Measurements from ENCODE around the gene HSD17B12.

HSD17B12 gene

GRCh38 chr11:43689167-43689566 is 8.6 kb downstream of the HSD17B12 start:
- no peak for DNase-seq

DNA sequence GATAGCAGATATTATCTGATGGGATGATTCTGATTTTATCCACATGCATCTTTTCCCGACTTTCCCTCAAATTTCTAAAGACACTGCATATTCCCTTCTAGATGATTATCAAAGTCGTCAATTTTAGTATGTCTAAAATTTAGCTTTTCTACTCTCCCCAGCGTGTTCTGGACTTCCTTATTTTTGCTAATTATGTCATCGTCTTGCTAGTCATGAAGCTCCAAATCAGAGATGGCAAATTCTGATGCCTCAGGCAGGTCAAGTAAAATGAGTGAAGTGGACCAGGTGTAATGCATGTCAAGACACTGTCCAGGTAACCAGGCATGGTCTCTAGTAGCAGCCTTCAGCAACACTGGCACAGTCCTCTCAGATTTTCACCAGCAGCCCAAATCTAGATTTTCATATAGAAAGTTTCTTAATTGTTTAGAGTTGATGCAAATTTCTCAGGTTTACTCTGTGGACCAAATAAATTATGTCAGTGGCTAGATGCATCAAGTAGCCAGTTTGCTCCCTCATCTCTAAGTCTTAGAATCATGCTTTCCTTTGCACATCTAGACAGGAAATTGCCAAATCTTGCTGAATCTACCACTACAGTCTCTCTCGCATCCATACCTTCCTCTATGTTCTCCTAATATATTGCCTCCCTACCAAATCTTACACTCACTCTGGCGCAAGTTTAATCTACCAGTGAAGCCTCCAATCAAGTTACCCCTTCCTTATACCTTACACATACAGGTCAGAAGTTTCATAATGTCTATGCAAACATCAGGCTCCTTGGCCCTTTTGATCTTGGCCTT is 10.6 kb downstream of the HSD17B12 start:
- DNase-seq: no peak

DNA sequence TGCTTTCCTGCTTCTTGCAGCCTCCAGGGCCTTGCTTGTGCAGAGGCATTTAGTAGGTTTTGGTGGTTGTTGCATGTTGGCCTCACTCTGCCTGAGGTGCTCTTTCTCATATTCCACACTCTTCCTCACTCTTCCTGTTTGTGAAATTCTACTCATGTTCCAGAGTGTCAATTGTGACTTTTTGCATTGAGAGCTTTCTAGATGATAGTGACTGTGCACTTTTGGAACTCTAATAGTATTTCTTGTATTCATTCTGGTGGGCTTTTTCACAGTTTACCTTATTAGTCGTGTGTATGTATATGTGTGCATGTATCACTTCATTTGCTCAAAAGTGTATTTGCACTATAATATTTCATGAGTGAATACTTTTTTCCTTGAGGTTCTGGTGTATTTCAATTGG is 11.3 kb downstream of the HSD17B12 start:
- DNase-seq: no peak

DNA sequence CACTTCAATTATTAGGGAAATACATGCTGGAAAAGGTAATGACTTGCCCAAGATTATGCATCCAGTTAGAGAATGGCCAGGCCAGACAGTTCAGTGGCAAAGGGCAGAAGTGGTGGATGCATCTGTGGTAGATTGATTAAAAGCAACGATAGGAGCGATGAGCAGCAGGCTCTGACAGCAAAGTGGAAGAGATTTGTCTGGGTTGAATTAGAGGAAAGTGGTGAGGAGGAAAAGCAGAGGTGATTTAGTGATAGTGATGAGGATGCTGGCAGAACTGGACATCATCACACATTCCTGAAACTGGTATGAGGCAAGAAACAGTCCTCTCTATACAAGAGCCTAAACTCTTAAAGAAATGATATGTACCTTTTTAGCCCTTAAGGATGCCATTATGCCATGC is 12.5 kb downstream of the HSD17B12 start:
- DNase-seq: no peak

GRCh38 chr11:43693731-43694130 is 13.2 kb downstream of the HSD17B12 start:
- DNase-seq: no peak

GRCh38 chr11:43694477-43694876 is 13.9 kb downstream of the HSD17B12 start:
- no peak for DNase-seq

DNA sequence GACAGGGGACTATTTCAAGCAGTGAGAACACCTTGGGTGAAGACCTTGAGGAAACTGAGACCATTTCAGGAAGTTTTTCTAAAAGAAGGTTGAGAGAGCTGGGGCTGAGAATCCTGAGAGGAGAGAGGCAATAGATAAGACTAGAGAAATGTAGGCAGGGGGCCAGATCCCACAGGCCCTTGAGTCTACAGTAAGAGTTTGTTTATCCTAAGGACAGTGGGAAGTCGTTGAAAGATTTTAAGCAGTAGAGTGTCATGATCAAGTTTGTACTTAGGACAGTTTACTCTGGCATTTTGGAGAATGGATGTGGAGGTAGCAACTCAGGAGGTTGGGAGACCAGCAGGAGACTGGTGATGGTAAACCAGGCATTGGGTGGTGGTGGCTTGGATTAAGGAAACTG is 17.1 kb downstream of the HSD17B12 start:
- no peak for DNase-seq

GRCh38 chr11:43699870-43700269 is 19.3 kb downstream of the HSD17B12 start:
- DNase-seq: no peak

DNA sequence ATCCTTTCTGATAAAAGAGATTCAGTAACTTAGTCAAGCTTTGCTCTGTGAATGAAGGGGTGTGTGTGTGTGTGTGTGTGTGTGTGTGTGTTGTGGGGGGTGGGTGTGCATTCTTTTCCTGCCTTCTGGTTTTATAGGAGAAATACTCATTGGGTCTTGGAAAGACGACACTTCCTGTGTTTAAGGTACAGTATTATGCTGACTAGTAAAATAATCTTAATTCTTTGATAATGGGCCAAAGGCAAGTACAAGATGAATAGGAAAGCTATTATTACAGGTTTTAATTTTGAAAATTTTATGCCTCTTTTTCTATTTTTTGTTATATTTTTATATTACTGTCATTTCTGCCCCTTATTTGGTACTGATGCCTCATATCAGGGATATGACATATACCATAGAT is 26.1 kb downstream of the HSD17B12 start:
- no peak for DNase-seq

- no peak for DNase-seq
Measured at GRCh38 chr11:43708776-43709175, 28.2 kb downstream of the HSD17B12 start.

- DNase-seq: no peak
Measured at GRCh38 chr11:43709689-43710088, 29.2 kb downstream of the HSD17B12 start.

DNA sequence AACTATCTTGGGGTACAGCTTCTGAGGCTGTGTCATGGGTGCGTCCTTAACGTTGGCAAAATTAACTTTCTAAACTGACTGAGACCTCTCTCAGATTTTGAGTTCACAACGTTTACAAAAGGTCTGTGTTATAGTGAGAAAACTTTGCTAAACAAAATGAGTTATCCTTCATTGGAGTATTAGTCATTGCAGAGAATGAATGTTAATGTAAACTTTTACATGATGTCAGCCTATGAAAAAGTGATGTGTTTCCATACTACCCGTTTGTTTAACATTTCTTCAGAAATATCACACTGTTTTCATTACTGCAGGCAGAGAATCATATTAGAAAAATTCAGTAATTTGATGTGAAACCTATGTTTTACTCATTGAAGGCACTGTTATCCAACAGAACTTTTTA is 32.1 kb downstream of the HSD17B12 start:
- no peak for DNase-seq

DNA sequence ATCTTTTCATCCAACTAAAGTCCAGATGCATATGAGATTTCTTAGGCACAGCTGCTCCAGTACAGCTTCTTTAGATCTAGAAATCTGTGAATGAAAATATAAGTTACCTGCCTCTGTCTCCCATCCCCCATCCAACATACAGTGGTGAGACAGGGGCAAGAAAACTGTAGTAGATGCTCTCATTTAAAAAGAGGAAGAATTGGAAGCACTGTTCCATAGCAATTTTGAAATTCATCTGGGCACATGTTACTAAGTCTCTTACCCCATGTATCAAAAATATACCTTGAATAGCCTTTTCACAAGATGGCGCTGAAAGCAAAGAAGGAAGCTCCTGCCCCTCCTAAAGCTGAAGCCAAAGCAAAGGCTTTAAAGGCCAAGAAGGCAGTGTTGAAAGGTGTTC is 37.8 kb downstream of the HSD17B12 start:
- no peak for DNase-seq

- no peak for DNase-seq
Measured at GRCh38 chr11:43723617-43724016, 43.1 kb downstream of the HSD17B12 start.

GRCh38 chr11:43732225-43732624 is 51.7 kb downstream of the HSD17B12 start:
- no peak for DNase-seq

DNA sequence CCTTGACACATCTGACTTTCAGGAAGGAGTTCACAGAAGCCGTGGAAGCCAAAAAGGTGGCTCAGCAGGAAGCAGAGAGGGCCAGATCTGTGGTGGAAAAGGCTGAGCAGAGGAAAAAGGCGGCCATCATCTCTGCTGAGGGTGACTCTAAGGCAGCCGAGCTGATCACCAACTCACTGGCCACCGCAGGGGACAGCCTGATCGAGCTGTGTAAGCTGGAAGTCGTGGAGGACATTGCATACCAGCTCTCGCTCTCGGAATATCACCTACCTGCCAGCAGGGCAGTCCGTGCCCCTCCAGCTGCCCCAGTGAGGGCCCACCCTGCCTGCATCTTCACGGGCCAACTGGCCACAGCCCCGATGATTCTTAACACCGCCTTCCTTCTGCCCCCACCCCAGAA is 53.7 kb downstream of the HSD17B12 start:
- no peak for DNase-seq

DNA sequence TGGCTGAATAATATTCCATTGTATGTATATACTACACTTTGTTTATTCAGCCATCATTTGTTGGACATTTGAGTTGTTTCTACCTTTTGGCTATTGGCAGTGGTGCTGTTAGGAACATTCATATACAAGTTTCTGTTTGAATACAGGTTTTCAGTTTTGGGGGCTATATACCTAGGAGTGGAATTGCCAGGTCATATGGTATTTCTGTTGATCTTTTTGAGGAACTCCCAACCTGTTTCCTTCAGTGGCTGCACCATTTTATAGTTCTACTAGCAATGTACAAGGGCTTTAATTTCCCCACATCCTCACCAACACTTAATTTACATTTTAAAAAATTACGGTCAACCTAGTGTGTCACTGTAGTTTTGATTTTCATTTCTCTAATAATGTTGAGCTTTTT is 54.6 kb downstream of the HSD17B12 start:
- DNase-seq: no peak

DNA sequence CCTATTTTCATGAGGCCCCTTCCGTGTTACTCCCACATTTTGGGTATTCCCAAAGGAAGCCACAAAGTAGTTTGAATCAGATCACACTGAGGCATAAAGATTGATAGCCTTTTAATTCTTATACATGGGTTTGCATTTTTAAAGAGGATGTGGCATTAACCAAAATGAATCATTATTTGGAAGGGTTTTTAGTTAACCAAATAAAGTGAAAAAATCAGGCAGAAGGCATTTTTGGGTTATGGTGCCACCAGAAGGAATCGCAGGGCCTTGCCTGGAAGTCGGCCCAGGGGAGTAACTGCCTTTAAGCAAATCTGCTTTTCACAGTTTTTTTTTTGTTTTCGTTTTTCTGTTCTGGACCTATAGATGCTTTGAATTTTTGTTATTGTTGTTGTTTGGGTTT is 55.4 kb downstream of the HSD17B12 start:
- DNase-seq: no peak

GRCh38 chr11:43736502-43737200 is 56.1 kb downstream of the HSD17B12 start:
- DNase-seq: no peak

DNA sequence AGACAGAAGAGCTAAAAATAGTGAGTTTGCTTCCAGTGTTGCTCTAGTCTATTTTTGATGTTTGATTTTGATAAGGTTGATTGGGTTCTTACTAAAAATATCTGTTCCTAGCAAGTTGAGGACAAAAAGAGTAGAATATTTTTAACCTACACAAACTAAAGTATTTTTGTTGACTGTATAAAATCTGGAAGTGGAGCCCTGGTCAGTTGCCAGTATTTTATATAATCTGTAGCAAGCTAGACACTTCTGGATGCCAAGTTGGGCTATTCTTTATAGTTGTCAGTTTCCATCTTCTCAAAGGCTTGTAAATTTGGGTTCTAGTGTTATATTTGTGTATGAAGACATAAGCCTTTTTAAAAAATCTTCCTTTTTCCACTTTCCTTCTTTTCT is 56.7 kb downstream of the HSD17B12 start:
- no peak for DNase-seq

DNA sequence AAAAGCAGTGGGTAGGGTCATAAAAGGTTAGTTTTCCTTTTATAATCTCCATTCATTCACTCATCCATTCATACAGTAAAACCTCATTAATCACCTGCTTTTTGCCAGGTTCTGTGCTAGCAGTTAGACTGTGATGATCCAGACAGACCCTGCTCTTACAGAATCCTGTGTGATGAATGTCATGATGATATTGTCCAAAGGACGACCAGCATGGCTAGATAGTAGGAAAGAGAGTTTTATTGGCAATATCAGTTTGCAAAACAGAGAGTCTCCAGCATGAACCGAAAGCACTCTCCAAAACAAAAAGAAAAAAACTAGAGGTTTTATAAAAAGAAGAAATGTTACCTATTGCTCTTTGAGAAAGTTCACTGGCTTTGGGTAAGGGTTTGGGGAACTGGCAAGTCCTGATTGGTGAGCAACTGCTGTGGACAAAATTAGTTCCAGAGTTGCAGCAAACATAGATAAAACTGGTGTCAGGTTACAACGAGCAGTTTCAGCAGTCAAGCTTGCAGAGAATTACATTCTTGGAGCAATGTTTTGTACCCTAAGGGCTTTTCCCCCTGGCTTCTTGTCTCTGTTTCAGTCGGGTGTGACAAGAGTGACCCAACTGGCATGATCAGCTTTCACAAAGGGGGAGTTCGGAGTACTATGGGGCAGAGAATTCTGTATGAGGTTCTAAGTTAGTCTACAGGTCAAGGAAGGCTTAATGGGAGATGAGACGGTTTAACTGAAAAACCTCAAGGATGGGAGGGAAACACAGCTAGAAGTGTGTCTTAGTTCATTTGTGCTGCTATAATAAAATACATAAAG is 58.3 kb downstream of the HSD17B12 start:
- no peak for DNase-seq

- DNase-seq: no peak
Measured at GRCh38 chr11:43746670-43747069, 66.1 kb downstream of the HSD17B12 start.

- no peak for DNase-seq
Measured at GRCh38 chr11:43747130-43747802, 66.7 kb downstream of the HSD17B12 start.
